Mammary epithelial cell (primary cell): ENCODE measurements around the gene PIP4K2A.

Experiments
- CTCF ChIP-seq, 2 donors: IDR thresholded peaks in 1 of 2; conservative IDR thresholded peaks in 1 of 2; 2 replicates each; pipeline ENCODE4 v1.5.1; 2011 to 2012; ENCODE audit warnings: inconsistent platforms in 2 of 2, low read length in 2 of 2, mild to moderate bottlenecking in 2 of 2, control low read depth in 1 of 2, low read depth in 1 of 2; ENCODE audit not compliant: insufficient read depth in 1 of 2; ENCODE audit errors: extremely low read depth in 1 of 2
- EZH2 ChIP-seq: IDR thresholded peaks from 2 replicates; pipeline ENCODE4 v1.6.1; 2012; ENCODE audit warnings: low read length, inconsistent platforms, borderline replicate concordance

GRCh38 chr10:22683140-22683389, 31.3 kb downstream of the PIP4K2A start:
- no peak for TF ChIP-seq CTCF (conservative IDR thresholded peaks at IDR 0.05 in 1 of 2, IDR thresholded peaks at IDR 0.05 in 1 of 2; ENCODE audit: extremely low read depth in 1 of 2, insufficient read depth in 1 of 2, low read depth in 1 of 2, low read length in 2 of 2)
- no peak for TF ChIP-seq EZH2
